OCI-LY7 (cell line): ENCODE data around the gene CEACAM6. TPM values are rescaled to one million over a fixed set of nuclear protein-coding genes. Genes with fewer than 3 reads are reported as not detected.

Source experiments
- BruUV-seq: library from RNA; stranded (reverse); fragments of 400-500 nt; replicated peaks from 2 replicates; lab custom pipeline; 2021; lab: Mats Ljungman, UMichigan
- CTCF ChIA-PET: fragments of 300-600 bp; sonication (Branson Sonifier 250); formaldehyde crosslinking; loops from one replicate; lab custom pipeline; 2022; ENCODE audit warnings: antibody characterized with exemption; ENCODE audit not compliant: unreplicated experiment; lab: Charles Lee
- POLR2A ChIA-PET: fragments of 300-600 bp; sonication (Branson Sonifier 250); formaldehyde crosslinking; loops from one replicate; lab custom pipeline; 2022; ENCODE audit warnings: antibody characterized with exemption; lab: Charles Lee
- DNase-seq: peaks from one replicate; pipeline ENCODE4 v3.0.0-alpha.2; 2015; ENCODE audit warnings: low spot score
- H2AFZ ChIP-seq: fragments of 200-600 bp; sonication (generic), shearing (Covaris generic); 2 replicates; pipeline ENCODE4 v1.6.1; 2014; ENCODE audit warnings: mild to moderate bottlenecking, antibody characterized with exemption, low read length, moderate library complexity
- H3K27ac ChIP-seq: fragments of 200-600 bp; sonication (generic); 2 replicates; pipeline ENCODE4 v1.5.1; 2014; ENCODE audit warnings: mixed run types, low read depth, mild to moderate bottlenecking, moderate library complexity, low read length, inconsistent platforms; ENCODE audit not compliant: poor library complexity, severe bottlenecking
- H3K36me3 ChIP-seq: fragments of 200-600 bp; sonication (generic); 2 replicates; pipeline ENCODE4 v1.6.1; 2014; ENCODE audit warnings: mild to moderate bottlenecking, antibody characterized with exemption, low read length, moderate library complexity, mixed read lengths; ENCODE audit not compliant: insufficient read depth
- H3K4me1 ChIP-seq: fragments of 200-600 bp; sonication (generic); 2 replicates; pipeline ENCODE4 v1.5.1; 2014; ENCODE audit warnings: mild to moderate bottlenecking, low read length; ENCODE audit not compliant: insufficient read depth, poor library complexity, severe bottlenecking
- H3K4me2 ChIP-seq: fragments of 200-600 bp; sonication (generic); 2 replicates; pipeline ENCODE4 v1.6.1; 2014; ENCODE audit warnings: mild to moderate bottlenecking, low read length
- H3K4me3 ChIP-seq: fragments of 200-600 bp; sonication (generic); 2 replicates; pipeline ENCODE4 v1.5.1; 2014; ENCODE audit warnings: mild to moderate bottlenecking, low read depth, low read length; ENCODE audit not compliant: poor library complexity, severe bottlenecking
- H3K79me2 ChIP-seq: fragments of 200-600 bp; sonication (generic); 2 replicates; pipeline ENCODE4 v1.6.1; 2016; ENCODE audit warnings: low read depth, mild to moderate bottlenecking, low read length, moderate library complexity, mixed read lengths; ENCODE audit not compliant: insufficient read depth
- H3K9me2 ChIP-seq: fragments of 200-600 bp; sonication (generic); 2 replicates; pipeline ENCODE4 v1.6.1; 2016; ENCODE audit warnings: mild to moderate bottlenecking, low read length, mixed read lengths; ENCODE audit not compliant: insufficient read depth
- H3K9me3 ChIP-seq: fragments of 200-600 bp; sonication (generic); 2 replicates; pipeline ENCODE4 v1.6.1; 2014; ENCODE audit warnings: mild to moderate bottlenecking, mixed run types, low read length, mixed read lengths
- H4K20me1 ChIP-seq: fragments of 200-600 bp; sonication (generic); 2 replicates; pipeline ENCODE4 v1.6.1; 2014; ENCODE audit warnings: mild to moderate bottlenecking, antibody characterized with exemption, low read length, moderate library complexity, mixed read lengths; ENCODE audit not compliant: insufficient read depth
- CTCF ChIP-seq: fragments of 200-600 bp; sonication (generic); conservative IDR thresholded peaks from 2 replicates; pipeline ENCODE4 v1.5.1; 2014; ENCODE audit warnings: mild to moderate bottlenecking, antibody characterized with exemption, low read length, moderate library complexity, mixed read lengths
- EZH2phosphoT487 ChIP-seq: fragments of 200-600 bp; sonication (generic); IDR thresholded peaks from 2 replicates; pipeline ENCODE4 v1.6.1; 2018; ENCODE audit warnings: low read depth, borderline replicate concordance, mild to moderate bottlenecking, mixed run types, antibody characterized with exemption, low read length, moderate library complexity, mixed read lengths
- intact Hi-C: fragments of 100-400 bp; cut with micrococcal nuclease; formaldehyde crosslinking; loops from one replicate; pipeline ENCODE4 v1.10.0; 2022; ENCODE audit not compliant: unreplicated experiment
- total RNA-seq, 2 experiments: library from RNA; depleted of rRNA in 1 of 2; stranded (reverse); fragments of >200 nt in 1 of 2; shearing (Covaris generic) in 1 of 2; gene quantifications; 2 replicates each; pipeline ENCODE4 v1.2.3, GENCODE V29; 2014 to 2022

Gene CEACAM6
- total RNA-seq, 2 experiments from 2014 or later = not detected

GRCh38 chr19:41801792-41802211, 46.5 kb downstream of the CEACAM6 start:
- no TSS peak for BruUV-seq
- DNase-seq = no peak
- peak overlapping the region; percentile 93; the same call in 1 of the 2 replicates for H2AFZ ChIP-seq

DNA sequence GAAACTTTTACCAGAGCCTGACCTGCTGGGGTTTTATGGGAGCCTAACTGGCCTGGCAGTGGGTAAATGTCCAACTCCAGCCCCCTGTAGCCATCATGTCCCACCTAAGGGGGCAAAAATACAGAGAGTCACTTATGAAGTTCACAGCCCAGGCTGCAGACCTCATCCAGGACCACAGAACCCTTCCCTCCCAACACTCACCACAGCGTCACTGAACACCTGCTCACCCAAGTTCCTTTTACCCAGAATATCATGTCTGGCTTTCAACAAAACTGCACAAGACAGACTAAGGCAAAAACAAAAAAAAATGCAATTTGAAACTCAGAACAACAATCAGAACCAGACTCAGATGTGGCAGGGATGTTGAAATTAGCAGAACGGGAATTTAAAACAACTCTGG, 47.4 kb downstream of the CEACAM6 start:
- Histone ChIP-seq H3K9me3 (peaks cover 10% of the 10 kb centered on the region; the same call in 1 of the 2 replicates), H3K4me1 (peaks cover 60% of the 10 kb centered on the region), H2AFZ (peak overlapping the region; percentile 93), H3K4me2 (peak overlapping the region; percentile 52), H3K27ac (peak overlapping the region; percentile 86), H3K79me2 (no peaks in the 10 kb centered on the region), H3K4me3 (peak overlapping the region; percentile 15), H3K9me2 (no peaks in the 10 kb centered on the region), H3K36me3 (no peaks in the 10 kb centered on the region), H4K20me1 (no peaks in the 10 kb centered on the region)
- no TSS peak for BruUV-seq
- ChIA-PET CTCF (no interaction called here), POLR2A (interaction anchor here (0.6 to 0.7 kb wide), 2 partner anchors 31 to 77 kb away, joined by 3 read pairs; no protein-coding TSS in a partner anchor)
- TF ChIP-seq CTCF = no peak
- no peak for TF ChIP-seq EZH2phosphoT487
- intact Hi-C loops = no loop called here
- peak; percentile 69 for DNase-seq

More at GRCh38 chr19:41801792-41802211, 46.5 kb downstream of the CEACAM6 start:
- Histone ChIP-seq H3K9me2 (no peaks in the 10 kb centered on the region), H3K4me3 (no peak overlapping the region), H3K9me3 (peaks cover 10% of the 10 kb centered on the region; the same call in 1 of the 2 replicates), H3K4me2 (peak overlapping the region; percentile 52), H3K36me3 (no peaks in the 10 kb centered on the region), H3K79me2 (no peaks in the 10 kb centered on the region), H4K20me1 (no peaks in the 10 kb centered on the region), H3K4me1 (peaks cover 60% of the 10 kb centered on the region), H3K27ac (peak overlapping the region; percentile 86)
- POLR2A ChIA-PET = interaction anchor here (0.5 kb wide), 1 partner anchor 669 kb away, joined by 3 read pairs; no protein-coding TSS in a partner anchor
- CTCF ChIA-PET = no interaction called here
- no peak for TF ChIP-seq EZH2phosphoT487
- no peak for TF ChIP-seq CTCF
- intact Hi-C loops = no loop called here

GRCh38 chr19:41804336-41804735, 49.0 kb downstream of the CEACAM6 start:
- H2AFZ ChIP-seq = peak overlapping the region; percentile 37
- ChIA-PET CTCF (interaction anchor here (1.0 kb wide), 1 partner anchor 11 kb away, joined by 3 read pairs; no protein-coding TSS in a partner anchor), POLR2A (interaction anchor here (1.4 to 1.6 kb wide), 2 partner anchors 9 to 13 kb away, joined by 3 to 4 read pairs; no protein-coding TSS in a partner anchor)
- peaks cover 51% of the 10 kb centered on the region for H3K4me1 ChIP-seq
- DNase-seq = peak; percentile 71
- no peaks in the 10 kb centered on the region for H3K79me2 ChIP-seq
- peaks cover 10% of the 10 kb centered on the region; the same call in 1 of the 2 replicates for H3K9me3 ChIP-seq
- H3K4me3 ChIP-seq = peak overlapping the region; percentile 34
- no peaks in the 10 kb centered on the region for H4K20me1 ChIP-seq
- H3K27ac ChIP-seq = peak overlapping the region; percentile 86
- BruUV-seq = no TSS peak
- no peaks in the 10 kb centered on the region for H3K36me3 ChIP-seq
- intact Hi-C loops = no loop called here
- TF ChIP-seq EZH2phosphoT487 = no peak
- no peak for TF ChIP-seq CTCF
- H3K4me2 ChIP-seq = peak overlapping the region; percentile 73
- H3K9me2 ChIP-seq = no peaks in the 10 kb centered on the region
